Neural cell (in vitro differentiated cells): ENCODE data around the gene GPRIN3. TPM values are rescaled to one million over a fixed set of nuclear protein-coding genes. Genes with fewer than 3 reads are reported as not detected.

Source experiments
- H2AFZ ChIP-seq: fragments of 200-600, 300-800 bp; sonication (generic), shearing (Covaris generic); 2 replicates; pipeline ENCODE4 v1.6.0; 2014; ENCODE audit warnings: low read depth, mild to moderate bottlenecking, antibody characterized with exemption, low read length, moderate library complexity
- H3F3A ChIP-seq: fragments of 200-600 bp; shearing (Covaris generic); 2 replicates; pipeline ENCODE4 v1.6.1; 2016; ENCODE audit warnings: mild to moderate bottlenecking, moderate library complexity, mixed read lengths, antibody characterized with exemption, low read length; ENCODE audit not compliant: insufficient read depth, poor library complexity, severe bottlenecking
- H3K27ac ChIP-seq: fragments of 200-600, 300-800 bp; sonication (generic), shearing (Covaris generic); 2 replicates; pipeline ENCODE4 v1.5.1; 2014; ENCODE audit warnings: mild to moderate bottlenecking, low read length, moderate library complexity
- H3K27me3 ChIP-seq: fragments of 300-800, 200-600 bp; sonication (generic), shearing (Covaris generic); 2 replicates; pipeline ENCODE4 v1.6.0; 2014; ENCODE audit warnings: mild to moderate bottlenecking, low read depth, low read length, moderate library complexity; ENCODE audit not compliant: insufficient read depth
- H3K36me3 ChIP-seq: fragments of 300-800, 200-600 bp; sonication (generic), shearing (Covaris generic); 2 replicates; pipeline ENCODE4 v1.5.1; 2014; ENCODE audit warnings: mild to moderate bottlenecking, antibody characterized with exemption, low read length, moderate library complexity; ENCODE audit not compliant: insufficient read depth
- H3K4me2 ChIP-seq: fragments of 300-800, 200-600 bp; sonication (generic), shearing (Covaris generic); 2 replicates; pipeline ENCODE4 v1.6.0; 2014; ENCODE audit warnings: mild to moderate bottlenecking, low read length
- H3K4me3 ChIP-seq: fragments of 300-800, 200-600 bp; sonication (generic), shearing (Covaris generic); 2 replicates; pipeline ENCODE4 v1.5.1; 2014; ENCODE audit warnings: mild to moderate bottlenecking, low read length, moderate library complexity
- H3K79me2 ChIP-seq: fragments of 200-600 bp; shearing (Covaris generic); replicated peaks from 2 replicates; pipeline ENCODE4 v1.6.0; 2014; ENCODE audit warnings: mild to moderate bottlenecking, low read length, moderate library complexity; ENCODE audit not compliant: insufficient read depth
- H3K9ac ChIP-seq: fragments of 300-800, 200-600 bp; sonication (generic), shearing (Covaris generic); 2 replicates; pipeline ENCODE4 v1.6.1; 2016; ENCODE audit warnings: mild to moderate bottlenecking, low read length, mixed read lengths
- H3K9me2 ChIP-seq: fragments of 200-600 bp; shearing (Covaris generic); 2 replicates; pipeline ENCODE4 v1.6.1; 2016; ENCODE audit warnings: mild to moderate bottlenecking, low read length, mixed read lengths; ENCODE audit not compliant: insufficient read depth
- H3K9me3 ChIP-seq: fragments of 200-600, 300-800 bp; sonication (generic), shearing (Covaris generic); 2 replicates; pipeline ENCODE4 v1.6.1; 2016; ENCODE audit warnings: mild to moderate bottlenecking, mixed run types, low read length, moderate library complexity, mixed read lengths
- H4K20me1 ChIP-seq: fragments of 200-600 bp; shearing (Covaris generic); 2 replicates; pipeline ENCODE4 v1.6.1; 2016; ENCODE audit warnings: mild to moderate bottlenecking, mixed run types; ENCODE audit not compliant: insufficient read depth
- CTCF ChIP-seq: fragments of 450-650 bp; IDR thresholded peaks from 2 replicates; pipeline ENCODE4 v1.5.1; 2014; ENCODE audit warnings: antibody characterized with exemption, mild to moderate bottlenecking, moderate library complexity; ENCODE audit not compliant: poor library complexity, severe bottlenecking
- EP300 ChIP-seq: fragments of 450-650 bp; conservative IDR thresholded peaks from 2 replicates; pipeline ENCODE4 v1.6.1; 2014; ENCODE audit warnings: antibody characterized with exemption, mild to moderate bottlenecking, moderate library complexity; ENCODE audit not compliant: poor library complexity, severe bottlenecking
- EZH2 ChIP-seq: fragments of 200-600, 300-800 bp; shearing (Covaris generic), sonication (generic); IDR thresholded peaks from 2 replicates; pipeline ENCODE4 v1.6.1; 2014; ENCODE audit warnings: antibody characterized with exemption, low read length, borderline replicate concordance, mild to moderate bottlenecking; ENCODE audit not compliant: insufficient read depth, poor library complexity, severe bottlenecking
- MXI1 ChIP-seq: fragments of 450-650 bp; conservative IDR thresholded peaks from 2 replicates; pipeline ENCODE4 v1.6.1; 2014; ENCODE audit warnings: antibody characterized with exemption, mild to moderate bottlenecking; ENCODE audit not compliant: poor library complexity, severe bottlenecking
- POLR2AphosphoS5 ChIP-seq: IDR thresholded peaks from 2 replicates; pipeline ENCODE4 v1.6.1; 2012
- RAD21 ChIP-seq: fragments of 450-650 bp; conservative IDR thresholded peaks from 2 replicates; pipeline ENCODE4 v1.6.1; 2014; ENCODE audit warnings: antibody characterized with exemption, mild to moderate bottlenecking, moderate library complexity
- REST ChIP-seq: IDR thresholded peaks from 2 replicates; pipeline ENCODE4 v1.6.1; 2012; ENCODE audit warnings: borderline replicate concordance
- SMC3 ChIP-seq: fragments of 450-650 bp; conservative IDR thresholded peaks from 2 replicates; pipeline ENCODE4 v1.6.1; 2014; ENCODE audit warnings: antibody characterized with exemption, mild to moderate bottlenecking, moderate library complexity; ENCODE audit not compliant: poor library complexity
- TAF1 ChIP-seq: IDR thresholded peaks from 2 replicates; pipeline ENCODE4 v1.6.1; 2012; ENCODE audit warnings: low read depth
- polyA plus RNA-seq: library from polyadenylated mRNA; depleted of rRNA; stranded (reverse); fragments of >200 nt; gene quantifications from 2 replicates; pipeline ENCODE4 v1.2.3, GENCODE V29; 2014

Gene GPRIN3
- polyA plus RNA-seq, 1 donor from 2014 or later, result 7.0 TPM

- no peak overlapping the region for H3K9ac ChIP-seq
Observed at GRCh38 chr4:89356086-89356485, 48.5 kb upstream of the GPRIN3 start.

GRCh38 chr4:89353514-89353913 is 45.9 kb upstream of the GPRIN3 start:
- no peak overlapping the region for H3K9ac ChIP-seq
- H3K36me3 ChIP-seq, result no peaks in the 10 kb centered on the region
- H3K9me3 ChIP-seq, result no peaks in the 10 kb centered on the region
- TF ChIP-seq CTCF (no peak), EP300 (no peak), REST (no peak), POLR2AphosphoS5 (no peak), TAF1 (no peak), EZH2 (no peak), SMC3 (no peak), RAD21 (no peak), MXI1 (no peak)
- H3K4me3 ChIP-seq, result no peak overlapping the region
- H4K20me1 ChIP-seq, result no peaks in the 10 kb centered on the region
- no peak overlapping the region for H3K4me2 ChIP-seq
- no peaks in the 10 kb centered on the region for H3K9me2 ChIP-seq
- no peaks in the 10 kb centered on the region for H3F3A ChIP-seq
- H2AFZ ChIP-seq, result no peak overlapping the region
- H3K27me3 ChIP-seq, result no peaks in the 10 kb centered on the region
- H3K79me2 ChIP-seq, result no peaks in the 10 kb centered on the region
- H3K27ac ChIP-seq, result no peak overlapping the region

More at GRCh38 chr4:89356086-89356485, 48.5 kb upstream of the GPRIN3 start:
- no peak overlapping the region for H2AFZ ChIP-seq
- H3K4me3 ChIP-seq, result no peak overlapping the region
- no peak overlapping the region for H3K27ac ChIP-seq
- no peaks in the 10 kb centered on the region for H3K79me2 ChIP-seq
- H3K4me2 ChIP-seq, result no peak overlapping the region
- TF ChIP-seq MXI1 (no peak), TAF1 (no peak), REST (no peak), EZH2 (no peak), RAD21 (no peak)
- no peaks in the 10 kb centered on the region for H3K27me3 ChIP-seq
- H3K9me2 ChIP-seq, result no peaks in the 10 kb centered on the region
- H4K20me1 ChIP-seq, result no peaks in the 10 kb centered on the region
- no peaks in the 10 kb centered on the region for H3F3A ChIP-seq
- H3K9me3 ChIP-seq, result no peaks in the 10 kb centered on the region
- no peaks in the 10 kb centered on the region for H3K36me3 ChIP-seq
